AML-193 (cell line): ENCODE measurements around the gene OOSP2.
"Not testable (repeated sequence)": the region's sequence is repeated elsewhere in the genome, so short reads cannot be mapped to it uniquely, and the experiment has no call there.

Source experiments
- DNase-seq, 2 experiments: peaks; one replicate each; lab custom pipeline; 2025; lab: John Stamatoyannopoulos, UW

The OOSP2 gene, protein sequence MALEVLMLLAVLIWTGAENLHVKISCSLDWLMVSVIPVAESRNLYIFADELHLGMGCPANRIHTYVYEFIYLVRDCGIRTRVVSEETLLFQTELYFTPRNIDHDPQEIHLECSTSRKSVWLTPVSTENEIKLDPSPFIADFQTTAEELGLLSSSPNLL

DNA sequence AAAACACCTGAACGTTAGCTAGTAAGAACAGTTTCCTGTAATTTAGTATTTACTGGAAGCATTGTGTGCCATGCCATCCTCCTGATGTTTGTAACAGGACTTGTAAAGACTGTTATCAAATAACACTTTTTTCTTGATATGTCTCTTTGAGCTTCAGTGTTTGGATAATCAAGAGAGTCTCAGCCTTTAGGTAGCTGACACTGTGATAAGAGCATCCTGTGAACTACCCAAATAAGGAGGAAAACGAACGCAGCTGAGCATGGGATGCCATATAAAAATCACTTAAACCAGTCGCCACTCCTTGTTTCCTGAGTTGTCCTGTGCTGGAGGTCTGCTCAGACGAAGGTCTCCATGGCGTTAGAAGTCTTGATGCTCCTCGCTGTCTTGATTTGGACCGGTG is at the start of gene OOSP2:
Gene OOSP2 (plus strand): TSS at position 301 of the 400 bp plus-strand sequence. CDS start 51 bp downstream, at position 352.
- DNase-seq = no peak

DNA sequence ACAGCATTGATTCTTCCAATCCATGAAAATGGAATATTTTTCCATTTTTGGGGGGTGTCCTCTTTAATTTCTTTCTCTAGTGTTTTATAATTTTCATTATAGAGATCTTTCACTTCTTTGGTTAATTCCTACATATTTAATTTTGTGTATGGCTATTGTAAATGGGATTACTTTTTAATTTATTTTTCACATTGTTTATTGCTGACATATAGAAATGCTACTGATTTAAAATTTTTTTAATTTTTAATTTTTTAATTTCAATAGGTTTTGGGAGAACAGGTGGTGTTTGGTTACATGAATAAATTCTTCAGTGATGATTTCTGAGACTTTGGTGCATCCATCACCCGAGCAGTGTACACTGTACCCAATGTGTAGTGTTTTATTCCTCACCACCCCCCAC is 49.8 kb upstream of the OOSP2 start:
- DNase-seq = no peak

DNA sequence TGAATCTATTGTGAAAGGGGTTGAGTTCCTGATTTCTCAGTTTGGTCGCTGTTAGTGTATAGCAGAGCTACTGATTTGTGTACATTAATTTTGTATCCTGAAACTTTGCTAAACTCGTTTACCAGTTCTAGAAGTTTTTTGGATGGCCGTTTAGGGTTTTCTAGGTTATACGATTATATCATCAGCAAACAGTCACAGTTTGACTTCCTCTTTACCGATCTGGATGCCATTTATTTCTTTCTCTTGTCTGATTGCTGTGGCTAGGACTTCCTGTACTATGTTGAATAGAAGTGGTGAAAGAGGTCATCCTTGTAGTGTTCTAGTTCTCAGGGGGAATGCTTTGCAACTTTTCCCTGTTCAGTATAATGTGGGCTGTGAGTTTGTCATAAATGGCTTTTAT is 47.8 kb upstream of the OOSP2 start:
- DNase-seq = no peak

DNA sequence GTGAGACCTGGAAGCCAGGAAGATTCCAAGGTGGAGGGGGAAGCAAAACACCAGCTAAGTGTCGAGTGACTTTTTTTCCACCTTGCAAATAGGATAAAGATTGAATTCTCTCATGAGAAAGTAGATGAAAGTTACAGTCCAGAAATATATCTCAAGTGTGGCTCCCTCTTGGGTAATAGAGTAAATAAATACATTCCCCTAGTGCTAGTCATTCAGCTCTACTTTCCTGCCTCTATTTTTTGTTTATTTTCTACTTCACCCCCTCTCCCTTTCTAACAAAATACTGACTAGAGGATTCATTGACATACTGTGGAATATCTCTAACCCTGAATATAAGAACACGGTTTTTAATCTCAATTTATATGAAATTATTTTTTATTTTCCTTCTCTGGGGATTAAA is 42.4 kb upstream of the OOSP2 start:
- DNase-seq = no peak

DNA sequence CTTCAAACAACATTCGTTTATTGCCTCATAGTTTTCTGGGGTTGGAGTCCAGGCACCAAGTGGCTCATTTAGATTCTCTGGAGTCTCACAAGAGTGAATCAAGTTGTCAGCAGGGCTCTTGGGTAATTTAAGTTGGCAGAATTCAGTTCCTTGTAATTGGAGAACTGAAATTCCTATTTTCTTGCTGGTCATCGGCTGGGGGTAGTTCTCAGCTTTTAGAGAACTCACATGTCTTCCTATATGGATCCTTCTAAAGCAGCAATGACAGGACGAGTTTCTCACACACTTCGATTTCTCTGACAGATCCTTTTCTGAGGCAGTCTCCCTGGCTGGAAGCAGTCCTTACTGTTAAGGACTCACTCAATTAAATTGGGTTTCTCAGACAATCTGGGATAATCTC is 40.5 kb upstream of the OOSP2 start:
- DNase-seq = no peak

DNA sequence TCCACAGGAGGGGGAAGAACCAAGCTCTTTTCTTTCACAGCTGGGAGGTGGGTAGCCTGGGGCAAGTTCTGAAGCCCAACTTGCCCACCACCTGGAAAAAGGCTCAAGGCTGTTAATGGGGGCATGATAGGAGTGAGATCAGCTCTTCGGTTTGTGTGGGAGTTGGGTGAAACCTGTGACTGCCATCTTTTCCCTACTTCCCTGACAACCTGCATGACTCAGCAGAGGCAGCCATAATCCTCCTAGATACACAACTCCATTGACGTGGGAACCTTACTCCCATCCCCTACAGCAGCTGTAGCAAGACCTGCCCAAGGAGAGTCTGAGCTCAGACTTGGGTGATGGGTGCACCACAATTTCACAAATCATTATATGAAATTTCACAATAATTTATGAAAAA is 36.5 kb upstream of the OOSP2 start:
- DNase-seq = no peak

DNA sequence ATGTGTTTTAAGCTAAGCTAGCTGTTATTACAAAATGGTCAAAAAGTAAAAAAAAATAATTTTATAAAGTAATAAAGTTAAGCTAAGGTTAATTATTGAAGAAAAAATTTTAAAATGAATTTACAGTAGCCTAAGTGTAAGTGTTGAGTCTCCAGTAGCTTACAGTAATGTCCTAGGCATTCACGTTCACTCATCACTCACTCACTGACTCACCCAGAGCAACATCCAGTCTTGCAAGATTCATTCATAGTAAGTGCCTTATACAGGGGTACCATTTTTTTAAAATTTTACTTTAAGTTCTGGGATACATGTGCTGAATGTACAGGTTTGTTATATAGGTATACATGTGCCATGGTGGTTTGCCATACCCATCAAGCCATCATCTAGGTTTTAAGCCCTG is 34.8 kb upstream of the OOSP2 start:
- no peak for DNase-seq

DNA sequence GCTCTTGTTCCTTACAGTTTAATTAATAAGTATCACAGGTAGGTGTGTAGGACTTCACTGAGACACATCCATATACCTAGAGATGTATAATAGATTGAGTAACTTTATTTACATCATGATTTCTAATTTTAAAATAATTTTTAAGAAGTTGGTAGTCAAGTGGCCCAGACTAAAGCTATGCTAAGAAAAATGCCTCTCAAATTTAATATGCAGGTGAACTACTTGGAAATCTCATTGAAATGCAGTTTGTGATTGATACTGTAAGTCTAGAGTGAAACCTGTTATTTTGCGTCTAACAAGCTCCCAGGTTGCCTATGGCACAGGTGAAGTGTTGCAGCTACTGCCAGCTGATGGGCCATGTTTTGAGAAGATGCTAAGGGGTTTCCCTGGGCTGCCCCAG is 23.3 kb upstream of the OOSP2 start, which contains the start of gene OOSP4B:
Gene OOSP4B (plus strand): TSS at position 301 of the 400 bp plus-strand sequence.
- DNase-seq = no peak

DNA sequence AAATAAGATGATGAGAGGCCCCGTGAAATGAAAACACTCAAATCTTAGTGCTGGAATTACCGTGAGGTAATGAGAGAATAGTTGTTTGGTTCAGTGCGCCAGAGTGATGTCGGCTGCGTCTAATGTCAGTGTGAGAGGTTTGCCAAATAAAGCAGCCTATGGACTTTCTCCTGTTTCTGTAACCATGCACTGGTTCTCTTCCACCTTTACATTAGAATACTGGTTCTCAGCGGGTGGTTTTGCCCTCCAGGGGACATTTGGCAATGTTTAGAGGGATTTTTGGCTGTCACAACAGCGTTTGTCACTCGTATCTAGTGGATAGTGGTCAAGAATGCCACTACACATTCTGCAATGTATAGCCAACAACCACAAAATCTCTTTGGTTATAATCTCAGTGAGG is 22.2 kb upstream of the OOSP2 start:
- DNase-seq = no peak

DNA sequence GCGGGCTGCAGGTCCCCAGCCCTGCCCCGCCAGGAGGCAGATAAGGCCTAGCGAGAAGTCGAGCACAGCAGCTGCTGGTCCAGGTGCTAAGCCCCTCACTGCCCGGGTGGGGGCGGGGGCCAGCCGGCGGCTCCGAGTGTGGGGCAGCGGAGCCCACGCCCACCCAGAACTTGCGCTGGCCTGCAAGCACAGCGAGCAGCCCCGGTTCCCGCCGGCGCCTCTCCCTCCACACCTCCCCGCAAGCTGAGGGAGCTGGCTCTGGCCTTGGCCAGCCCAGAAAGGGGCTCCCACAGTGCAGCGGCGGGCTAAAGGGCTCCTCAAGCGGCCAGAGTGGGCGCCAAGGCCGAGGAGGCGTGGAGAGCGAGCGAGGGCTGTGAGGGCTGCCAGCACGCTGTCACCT is 19.8 kb upstream of the OOSP2 start:
- not testable (repeated sequence) for DNase-seq

DNA sequence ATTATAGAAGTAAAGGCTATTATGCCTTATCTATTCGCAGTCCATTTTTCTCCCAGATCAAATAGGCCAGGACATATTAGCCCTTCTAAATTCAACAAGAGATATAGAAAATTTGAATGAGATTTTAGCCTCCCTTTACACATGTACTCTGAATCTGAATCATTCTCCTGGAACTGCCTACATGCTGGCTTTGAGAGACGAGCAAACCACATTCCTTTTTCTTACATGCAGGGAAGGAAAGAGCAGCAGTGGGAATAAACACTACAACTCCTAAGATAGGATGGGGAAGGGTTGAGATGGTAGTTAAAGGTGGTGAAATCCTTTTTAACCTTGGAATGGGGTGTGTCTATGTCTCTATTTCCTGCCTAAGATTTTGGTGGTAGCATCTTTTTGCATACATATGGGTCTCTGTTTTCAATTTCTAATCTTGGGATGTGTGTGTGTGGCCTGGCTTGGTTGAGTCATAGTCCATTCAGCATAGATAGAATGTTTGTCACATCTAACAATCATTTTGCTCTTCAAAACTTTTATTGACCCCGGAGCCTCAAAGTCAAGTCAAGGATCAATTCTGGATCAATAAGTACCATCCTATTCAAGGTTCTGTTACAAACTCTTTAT is 11.1 kb upstream of the OOSP2 start:
- no peak for DNase-seq

DNA sequence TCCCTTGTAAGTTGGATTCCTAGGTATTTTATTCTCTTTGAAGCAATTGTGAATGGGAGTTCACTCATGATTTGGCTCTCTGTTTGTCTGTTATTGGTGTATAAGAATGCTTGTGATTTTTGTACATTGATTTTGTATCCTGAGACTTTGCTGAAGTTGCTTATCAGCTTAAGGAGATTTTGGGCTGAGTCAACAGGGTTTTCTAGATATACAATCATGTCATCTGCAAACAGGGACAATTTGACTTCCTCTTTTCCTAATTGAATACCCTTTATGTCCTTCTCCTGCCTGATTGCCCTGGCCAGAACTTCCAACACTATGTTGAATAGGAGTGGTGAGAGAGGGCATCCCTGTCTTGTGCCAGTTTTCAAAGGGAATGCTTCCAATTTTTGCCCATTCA is 10.2 kb downstream of the OOSP2 start:
- not testable (repeated sequence) for DNase-seq

DNA sequence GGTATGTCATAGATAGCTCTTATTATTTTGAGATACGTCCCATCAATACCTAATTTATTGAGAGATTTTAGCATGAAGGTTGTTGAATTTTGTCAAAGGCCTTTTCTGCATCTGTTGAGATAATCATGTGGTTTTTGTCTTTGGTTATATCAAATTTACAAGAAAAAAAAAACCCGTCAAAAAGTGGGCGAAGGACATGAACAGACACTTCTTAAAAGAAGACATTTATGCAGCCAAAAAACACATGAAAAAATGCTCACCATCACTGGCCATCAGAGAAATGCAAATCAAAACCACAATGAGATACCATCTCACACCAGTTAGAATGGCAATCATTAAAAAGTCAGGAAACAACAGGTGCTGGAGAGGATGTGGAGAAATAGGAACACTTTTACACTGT is 10.6 kb downstream of the OOSP2 start:
- DNase-seq = not testable (repeated sequence)

DNA sequence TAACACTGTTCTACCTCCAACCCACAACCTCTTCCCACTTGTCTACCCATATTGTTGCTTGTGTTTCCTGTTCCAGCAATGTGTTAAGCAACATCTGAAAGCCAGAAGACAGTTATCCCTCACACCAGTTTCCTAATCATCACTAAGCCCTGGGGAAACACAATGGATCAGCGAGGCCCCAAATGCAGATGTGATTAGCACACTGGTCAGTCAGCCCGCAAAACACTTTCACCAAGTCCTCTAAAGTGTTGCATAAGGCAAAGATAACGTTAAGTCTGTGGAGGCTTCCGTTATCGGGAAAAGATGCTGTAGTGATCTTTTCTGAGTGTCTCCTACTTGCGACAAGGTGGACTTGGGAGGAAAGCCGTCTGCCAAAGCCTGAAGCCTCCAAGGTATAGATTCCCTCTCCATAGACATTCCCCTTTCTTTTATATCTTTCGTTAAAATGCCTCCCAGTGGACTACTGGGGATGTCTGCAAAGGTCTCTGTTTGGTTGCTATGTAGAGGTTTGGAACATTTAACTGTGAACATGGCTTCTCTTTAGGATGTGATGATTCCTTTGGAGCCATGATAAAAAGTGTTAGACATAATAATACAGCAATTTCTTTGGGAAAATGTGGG is 16.2 kb downstream of the OOSP2 start, which contains the start of gene MS4A3:
Gene MS4A3 (plus strand): TSS at position 317 of the 621 bp plus-strand sequence. CDS start 4,496 bp downstream, outside the sequence.
- DNase-seq = peak; percentile 97 to 98

DNA sequence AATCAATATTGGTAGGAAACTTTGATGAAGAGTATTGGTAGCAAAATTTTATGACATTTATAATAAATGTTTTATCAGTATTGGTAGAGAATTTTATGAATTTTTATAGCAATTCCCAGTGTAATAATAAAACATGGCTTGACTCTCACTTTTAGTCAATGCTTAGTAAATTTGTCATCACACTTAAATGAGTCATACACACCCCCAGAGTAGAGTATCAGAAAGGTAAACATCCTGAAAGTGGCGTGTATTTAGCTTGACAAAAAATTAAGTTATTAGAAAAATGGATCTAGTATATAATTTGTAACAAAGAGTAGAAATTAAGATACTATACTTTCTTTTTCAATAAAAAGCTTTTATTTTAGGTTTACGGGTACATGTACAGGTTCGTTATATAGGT is 18.8 kb downstream of the OOSP2 start:
- DNase-seq = no peak

DNA sequence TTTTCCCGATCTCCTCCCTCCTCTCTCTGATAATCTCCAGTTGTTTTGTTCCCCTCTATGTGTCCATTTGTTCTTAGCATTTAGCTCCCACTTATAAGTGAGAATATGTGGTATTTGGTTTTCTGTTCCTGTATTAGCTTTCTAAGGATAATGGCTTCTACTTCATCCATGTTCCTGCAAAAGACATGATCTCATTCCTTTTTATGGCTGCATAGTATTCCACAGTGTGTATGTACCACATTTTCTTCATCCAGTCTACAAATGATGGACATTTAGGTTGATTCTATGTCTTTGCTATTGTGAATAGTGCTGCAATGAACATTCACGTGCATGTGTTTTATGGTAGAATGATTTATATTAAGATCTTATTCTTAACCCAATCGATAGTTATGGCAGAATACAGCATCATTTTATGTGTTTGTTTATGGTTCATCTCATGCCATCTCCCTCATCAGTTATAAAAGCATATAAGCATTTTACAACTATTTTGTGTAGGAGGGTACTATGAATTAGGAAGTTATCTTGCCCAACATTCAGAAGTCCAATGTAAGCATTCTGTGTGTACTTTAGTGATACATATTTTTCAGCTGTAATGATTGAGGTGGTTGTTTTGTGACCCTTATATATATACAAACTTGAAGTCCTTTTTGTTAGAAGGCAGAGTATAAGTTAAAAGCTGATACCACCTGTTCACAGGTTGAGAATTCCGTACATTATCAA is 19.5 kb downstream of the OOSP2 start:
- DNase-seq = peak in 1 of 2 experiments; percentile 12

DNA sequence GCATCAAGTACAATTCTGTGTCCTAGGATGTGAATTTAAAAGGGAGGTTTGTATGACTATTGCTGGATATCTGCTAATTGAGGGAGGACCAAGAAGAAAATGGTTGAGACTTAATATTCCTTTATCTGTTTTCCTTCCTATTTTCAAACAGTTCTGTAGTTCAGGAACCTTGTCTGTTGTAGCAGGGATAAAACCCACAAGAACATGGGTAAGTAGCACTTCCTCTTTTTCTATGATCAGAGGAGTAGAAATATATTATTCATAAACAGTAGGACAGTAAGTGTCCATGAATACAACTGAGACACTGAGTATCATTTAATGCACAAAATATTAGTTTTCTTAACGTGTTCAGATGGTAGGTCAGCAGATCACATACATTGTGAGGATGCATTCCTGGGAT is 23.9 kb downstream of the OOSP2 start:
- DNase-seq = peak; percentile 60 to 73

DNA sequence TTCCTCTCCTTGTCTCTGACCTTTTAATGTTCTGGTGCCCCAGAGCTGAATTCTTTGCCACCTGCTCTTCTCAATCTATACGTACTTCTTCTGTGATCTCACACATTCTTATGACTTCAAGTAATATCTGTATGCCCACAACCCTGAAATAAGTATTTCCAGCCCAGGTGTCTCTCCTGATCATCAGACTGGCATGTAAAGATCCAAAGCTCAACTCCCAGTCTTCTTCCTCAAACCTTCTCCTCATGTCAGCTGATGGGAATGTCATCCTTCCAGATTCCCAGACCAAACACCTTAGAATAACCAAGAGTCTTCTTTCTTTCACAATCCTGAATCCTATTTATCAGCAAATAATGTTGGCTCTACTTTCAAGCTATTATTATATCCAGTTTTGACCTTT is 25.6 kb downstream of the OOSP2 start:
- no peak for DNase-seq

DNA sequence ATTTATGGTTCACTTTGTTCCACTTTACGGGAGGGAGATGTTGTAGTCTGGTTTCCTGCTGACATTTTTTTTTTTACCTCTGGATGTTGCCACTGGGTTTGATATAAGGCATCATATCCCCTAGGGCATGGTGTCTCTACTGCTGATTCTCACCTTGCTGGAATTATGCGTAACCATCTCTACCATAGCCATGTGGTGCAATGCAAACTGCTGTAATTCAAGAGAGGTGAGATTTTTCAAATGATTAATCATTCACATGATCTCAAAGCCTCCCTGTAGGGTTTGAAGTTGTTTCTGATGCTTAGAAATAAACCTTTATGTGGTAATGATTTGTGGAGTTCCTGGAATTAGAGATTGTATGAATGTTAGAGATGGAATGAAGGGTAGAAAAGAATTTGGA is 29.2 kb downstream of the OOSP2 start:
- no peak for DNase-seq

DNA sequence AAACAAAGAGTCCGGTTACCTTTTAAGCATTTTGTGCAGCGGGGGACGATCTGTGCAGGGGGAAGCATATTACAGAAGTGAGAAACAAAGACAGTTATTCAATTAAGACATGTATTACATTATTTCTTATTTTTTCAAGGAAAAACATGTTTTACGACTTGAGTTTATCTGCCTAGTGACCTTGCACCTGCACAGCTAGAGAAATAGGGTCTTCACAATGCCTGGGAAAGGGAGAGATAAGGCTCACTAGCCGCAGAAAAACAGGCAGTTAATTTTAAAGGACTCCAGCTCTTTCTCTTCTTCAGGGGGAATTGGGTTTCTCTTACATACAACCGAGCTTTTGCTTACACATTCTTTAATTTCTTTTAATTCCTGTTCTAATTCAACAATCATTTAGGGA is 31.4 kb downstream of the OOSP2 start:
- DNase-seq = not testable (repeated sequence)

DNA sequence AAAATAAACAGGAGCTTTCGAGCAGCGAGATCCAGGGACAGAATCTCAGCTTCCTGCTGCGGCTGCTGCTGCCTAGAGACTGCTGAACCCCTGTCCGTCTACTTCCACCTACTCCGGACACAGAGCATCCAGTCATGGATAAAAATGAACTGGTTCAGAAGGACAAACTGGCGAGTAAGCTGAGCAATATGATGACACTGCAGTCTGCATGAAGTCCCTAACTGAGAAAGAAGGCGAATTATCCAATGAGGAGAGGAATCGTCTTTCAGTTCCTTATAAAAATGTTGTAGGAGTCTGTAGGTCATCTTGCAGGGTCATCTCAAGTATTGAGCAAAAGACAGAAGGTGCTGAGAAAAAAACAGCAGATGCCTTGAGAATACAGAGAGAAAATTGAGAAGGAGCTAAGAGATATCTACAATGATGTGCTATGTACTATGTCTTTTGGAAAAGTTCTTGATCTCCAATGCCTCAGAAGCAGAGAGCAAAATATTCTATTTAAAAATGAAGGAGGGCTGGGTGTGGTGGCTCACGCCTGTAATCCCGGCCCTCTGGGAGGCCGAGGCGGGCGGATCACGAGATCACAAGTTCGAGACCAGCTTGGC is 37.1 kb downstream of the OOSP2 start:
- DNase-seq = no peak

DNA sequence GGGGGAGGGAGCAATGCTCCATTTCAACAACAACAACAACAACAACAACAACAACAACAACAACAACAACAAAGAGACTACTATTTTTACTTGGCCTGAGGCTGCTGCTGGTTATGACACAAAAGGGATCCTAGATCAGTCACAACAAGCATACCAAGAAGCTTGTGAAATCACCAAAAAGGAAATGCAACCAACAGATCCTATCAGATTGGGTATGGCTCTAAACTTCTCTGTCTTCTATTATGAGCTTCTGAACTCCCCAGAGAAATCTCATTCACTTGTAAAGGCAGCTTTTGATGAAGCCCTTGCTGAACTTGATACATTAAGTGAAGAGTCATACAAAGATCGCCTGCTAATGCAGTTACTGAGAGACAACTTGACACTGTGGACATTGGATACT is 37.8 kb downstream of the OOSP2 start:
- DNase-seq = peak; percentile 39 to 51
